HuH-7.5 (cell line): ENCODE measurements around the gene DEDD.

ENCODE experiments used
- DNase-seq: peaks from one replicate; pipeline ENCODE4 v3.0.0; 2011; ENCODE audit warnings: low spot score

DEDD gene

GRCh38 chr1:161072751-161073449 lies 59.6 kb downstream of the DEDD start:
- no peak for DNase-seq

DNA sequence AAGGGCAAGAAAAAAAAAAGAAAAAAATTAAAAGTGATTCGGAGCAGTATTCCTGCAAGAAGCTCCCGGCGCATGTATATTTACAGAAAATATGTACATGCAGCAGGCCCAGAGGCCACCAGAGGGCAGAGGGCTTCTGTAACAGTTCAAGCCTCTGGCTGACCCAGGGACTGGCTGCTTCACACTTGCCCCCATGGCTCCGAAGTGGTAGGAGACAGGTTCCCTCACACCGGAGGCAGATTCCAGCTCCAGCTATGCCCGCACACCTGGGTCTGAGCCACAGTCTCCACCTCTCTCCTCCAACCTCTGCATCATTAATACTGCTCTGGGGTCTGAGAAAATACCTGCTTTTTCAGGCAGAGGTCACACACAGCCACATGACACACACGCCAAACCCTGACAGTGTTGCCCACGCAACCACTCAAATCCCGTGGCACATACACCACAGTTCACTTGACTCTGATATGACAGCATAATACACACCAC lies 60.5 kb downstream of the DEDD start:
- peak; percentile 71 for DNase-seq
